ENCODE data around the gene CXCL17.

Gene CXCL17

GRCh38 chr19:42423462-42424344 is 19.0 kb downstream of the CXCL17 start:
- DNase-seq, result peak; percentile 92

GRCh38 chr19:42422901-42423461 is 19.8 kb downstream of the CXCL17 start:
- DNase-seq, result peak; percentile 47

- DNase-seq, result no peak
Measured at GRCh38 chr19:42422092-42422900, 20.4 kb downstream of the CXCL17 start.

- no peak for DNase-seq
Measured at GRCh38 chr19:42421591-42422031, 21.1 kb downstream of the CXCL17 start.

- DNase-seq, result no peak
Measured at GRCh38 chr19:42421101-42421500, 21.6 kb downstream of the CXCL17 start.

- peak; percentile 80 for DNase-seq
Measured at GRCh38 chr19:42420055-42420544, 22.6 kb downstream of the CXCL17 start.

- no peak for DNase-seq
Measured at GRCh38 chr19:42419309-42419708, 23.4 kb downstream of the CXCL17 start.

- no peak for DNase-seq
Measured at GRCh38 chr19:42412661-42413076, 30.1 kb downstream of the CXCL17 start.

GRCh38 chr19:42412227-42412626 is 30.5 kb downstream of the CXCL17 start:
- no peak for DNase-seq

- DNase-seq, result no peak
Measured at GRCh38 chr19:42411581-42412178, 31.1 kb downstream of the CXCL17 start.

GRCh38 chr19:42410371-42410770 is 32.4 kb downstream of the CXCL17 start:
- no peak for DNase-seq

- no peak for DNase-seq
Measured at GRCh38 chr19:42409477-42409876, 33.3 kb downstream of the CXCL17 start.

GRCh38 chr19:42407816-42408175 is 35.0 kb downstream of the CXCL17 start:
- DNase-seq, result no peak

- DNase-seq, result no peak
Measured at GRCh38 chr19:42407085-42407815, 35.5 kb downstream of the CXCL17 start.

- DNase-seq, result no peak
Measured at GRCh38 chr19:42406111-42406510, 36.6 kb downstream of the CXCL17 start.

- no peak for DNase-seq
Measured at GRCh38 chr19:42403586-42403985, 39.2 kb downstream of the CXCL17 start.

- DNase-seq, result no peak
Measured at GRCh38 chr19:42402376-42403116, 40.2 kb downstream of the CXCL17 start.

GRCh38 chr19:42401365-42402303 is 41.1 kb downstream of the CXCL17 start:
- peak; percentile 80 for DNase-seq

GRCh38 chr19:42400404-42400803 is 42.3 kb downstream of the CXCL17 start:
- no peak for DNase-seq

All from activated CD4-positive, alpha-beta T cell treated with anti-CD3 and anti-CD28 coated beads, Interleukin-2, amount 50 U/mL, for 1 hour (primary cell).